ENCODE measurements around the gene KCNMA1.
A peak's percentile ranks its signal among the peaks of the same experiment; 100 is the strongest.

Gene KCNMA1

DNA sequence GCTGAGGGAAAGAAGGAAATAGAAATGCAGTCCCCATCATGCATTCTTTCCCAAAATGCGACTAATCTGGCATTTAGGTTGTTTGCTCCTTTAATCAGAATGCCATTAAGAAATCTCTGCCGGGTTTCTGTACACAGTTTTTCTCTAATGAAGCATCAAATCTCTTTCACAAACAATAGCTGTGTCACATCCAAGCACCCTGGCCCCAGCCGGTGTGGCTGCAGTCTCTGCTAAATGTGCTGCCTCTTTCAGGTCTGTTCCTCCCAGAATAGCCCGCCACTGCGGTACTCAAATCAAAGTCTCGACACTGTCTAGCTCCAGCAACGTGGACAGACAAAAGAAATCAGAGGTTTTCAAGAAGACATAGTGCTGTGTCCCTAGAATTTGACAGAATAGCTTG, 343.8 kb downstream of the KCNMA1 start:
- no peak for DNase-seq (ENCODE audit: low read depth)
- H3K4me3 ChIP-seq (ENCODE audit: low read depth, low read length) = no peak overlapping the region
- TF ChIP-seq, protein P1, sequence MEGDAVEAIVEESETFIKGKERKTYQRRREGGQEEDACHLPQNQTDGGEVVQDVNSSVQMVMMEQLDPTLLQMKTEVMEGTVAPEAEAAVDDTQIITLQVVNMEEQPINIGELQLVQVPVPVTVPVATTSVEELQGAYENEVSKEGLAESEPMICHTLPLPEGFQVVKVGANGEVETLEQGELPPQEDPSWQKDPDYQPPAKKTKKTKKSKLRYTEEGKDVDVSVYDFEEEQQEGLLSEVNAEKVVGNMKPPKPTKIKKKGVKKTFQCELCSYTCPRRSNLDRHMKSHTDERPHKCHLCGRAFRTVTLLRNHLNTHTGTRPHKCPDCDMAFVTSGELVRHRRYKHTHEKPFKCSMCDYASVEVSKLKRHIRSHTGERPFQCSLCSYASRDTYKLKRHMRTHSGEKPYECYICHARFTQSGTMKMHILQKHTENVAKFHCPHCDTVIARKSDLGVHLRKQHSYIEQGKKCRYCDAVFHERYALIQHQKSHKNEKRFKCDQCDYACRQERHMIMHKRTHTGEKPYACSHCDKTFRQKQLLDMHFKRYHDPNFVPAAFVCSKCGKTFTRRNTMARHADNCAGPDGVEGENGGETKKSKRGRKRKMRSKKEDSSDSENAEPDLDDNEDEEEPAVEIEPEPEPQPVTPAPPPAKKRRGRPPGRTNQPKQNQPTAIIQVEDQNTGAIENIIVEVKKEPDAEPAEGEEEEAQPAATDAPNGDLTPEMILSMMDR (IDR thresholded peaks at IDR 0.05; ENCODE audit: control insufficient read depth, extremely low read depth, insufficient read depth) = no peak

DNA sequence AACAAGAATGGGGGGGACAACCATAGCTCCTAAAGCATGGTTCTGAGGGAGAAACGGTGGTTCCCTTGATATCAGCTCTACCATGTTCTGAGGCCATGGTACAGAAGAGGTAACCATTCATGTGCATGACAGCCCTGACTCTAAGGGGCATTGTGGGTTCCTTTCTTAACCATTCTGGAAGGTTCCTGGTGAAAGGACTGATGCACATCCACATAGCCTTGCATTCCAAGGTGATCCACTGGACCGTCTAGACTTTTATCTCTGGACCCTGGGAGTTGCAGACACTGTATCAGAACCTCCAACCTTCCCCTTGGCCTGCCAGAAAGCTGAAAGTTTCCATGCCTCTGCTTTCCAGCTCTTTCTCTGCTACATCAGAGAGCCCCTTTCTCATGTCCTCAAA, 344.3 kb downstream of the KCNMA1 start:
- H3K4me3 ChIP-seq (ENCODE audit: low read depth, low read length) = no peak overlapping the region
- DNase-seq (ENCODE audit: low read depth) = no peak
- TF ChIP-seq, protein P1 (IDR thresholded peaks at IDR 0.05; ENCODE audit: control insufficient read depth, extremely low read depth, insufficient read depth) = no peak

DNA sequence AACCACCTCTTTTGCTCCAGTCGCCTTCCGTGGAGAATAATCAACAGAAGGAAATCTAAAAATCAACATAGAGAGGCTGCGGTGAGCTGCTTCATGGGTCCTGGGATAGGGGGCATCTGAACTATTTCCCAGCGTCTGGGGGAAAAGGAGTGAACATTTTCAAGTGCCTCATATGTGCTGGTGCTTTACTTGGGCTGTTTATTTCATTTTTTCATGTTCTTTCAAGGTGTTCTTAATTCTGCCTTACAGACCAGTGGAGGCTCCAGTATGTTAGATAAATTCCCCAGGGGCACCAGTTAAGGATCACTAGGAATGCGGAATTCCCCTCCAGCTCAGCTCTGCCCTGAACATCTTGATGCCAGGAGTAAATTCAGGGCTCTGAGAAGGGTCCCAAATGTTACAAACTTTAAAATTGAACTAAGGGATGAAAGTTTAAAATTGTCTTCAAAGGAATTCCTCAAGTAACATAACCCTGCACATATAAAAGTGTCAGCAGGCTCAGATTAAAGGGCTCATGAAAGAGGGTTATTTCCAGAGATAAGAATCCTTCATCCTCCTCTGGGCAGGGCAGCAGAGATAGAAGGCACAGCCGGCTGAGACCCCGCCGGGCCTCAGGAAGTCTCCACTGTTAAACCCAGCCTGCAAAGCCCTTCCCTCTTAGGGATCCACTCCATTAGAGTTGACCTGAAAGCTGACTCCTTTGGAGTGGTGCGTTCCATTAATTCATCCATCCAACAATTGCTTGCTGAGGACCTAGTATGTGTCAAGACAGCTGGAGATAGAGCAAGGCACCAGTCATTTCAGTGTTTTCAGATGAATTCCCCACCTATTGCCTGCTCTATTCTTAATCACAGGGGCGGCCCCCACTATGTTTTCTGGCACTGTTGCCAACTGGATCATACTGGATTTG, 345.8 kb downstream of the KCNMA1 start:
- no peak for DNase-seq (ENCODE audit: low read depth)
- TF ChIP-seq, protein P1 (IDR thresholded peaks at IDR 0.05; ENCODE audit: control insufficient read depth, extremely low read depth, insufficient read depth) = no peak
- H3K4me3 ChIP-seq (ENCODE audit: low read depth, low read length) = no peak overlapping the region

DNA sequence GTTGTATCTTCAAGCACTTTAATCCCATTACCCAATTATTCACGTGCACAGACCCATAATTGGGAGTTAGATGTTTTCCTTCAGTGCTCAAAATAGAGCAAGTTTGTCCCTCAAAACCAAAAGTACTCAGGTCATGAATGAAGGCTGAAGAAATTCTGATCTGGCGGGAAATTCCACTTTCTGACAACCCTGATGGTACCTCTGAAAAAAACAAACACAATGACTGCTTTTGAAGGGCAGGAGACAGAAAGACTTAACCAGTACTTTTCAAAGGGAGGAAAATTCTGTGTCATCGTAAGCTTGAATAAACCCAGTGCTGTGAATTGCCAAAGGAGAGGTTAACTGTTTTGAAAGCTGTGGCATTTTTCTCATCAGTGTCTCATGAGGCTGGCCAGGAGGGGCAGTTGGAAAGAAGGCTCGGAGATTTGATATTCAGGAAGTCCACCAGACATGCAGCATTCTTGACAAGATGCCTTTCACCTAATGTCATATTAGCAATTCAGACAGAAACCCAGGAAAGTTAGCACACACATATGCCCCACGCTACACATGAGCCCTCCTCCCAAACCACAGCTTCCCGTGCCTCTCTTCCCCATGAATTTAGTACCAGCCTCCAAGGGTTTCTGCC, 347.0 kb downstream of the KCNMA1 start:
- DNase-seq (ENCODE audit: low read depth) = no peak
- TF ChIP-seq, protein P1 (IDR thresholded peaks at IDR 0.05; ENCODE audit: control insufficient read depth, extremely low read depth, insufficient read depth) = no peak
- no peak overlapping the region for H3K4me3 ChIP-seq (ENCODE audit: low read depth, low read length)

DNA sequence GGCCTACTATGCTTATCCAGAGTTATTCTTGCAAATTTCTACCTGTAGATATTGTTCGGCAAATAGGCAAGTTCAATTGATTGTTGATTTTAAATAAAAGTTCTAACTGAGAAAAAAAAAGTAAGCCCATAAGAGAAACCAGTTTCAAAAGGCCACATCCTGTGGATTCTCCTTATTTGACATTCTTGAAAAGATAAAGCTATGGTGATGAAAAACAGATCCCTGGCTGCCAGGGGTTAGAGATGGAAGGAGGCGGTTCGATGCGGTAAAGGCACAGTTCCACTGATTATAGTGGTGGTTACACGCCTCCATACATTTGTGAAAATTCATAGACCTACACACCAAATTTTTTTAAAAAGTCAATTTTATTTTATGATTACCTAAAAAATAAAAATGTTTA, 347.8 kb downstream of the KCNMA1 start:
- H3K4me3 ChIP-seq (ENCODE audit: low read depth, low read length) = no peak overlapping the region
- DNase-seq (ENCODE audit: low read depth) = no peak
- TF ChIP-seq, protein P1 (IDR thresholded peaks at IDR 0.05; ENCODE audit: control insufficient read depth, extremely low read depth, insufficient read depth) = no peak

DNA sequence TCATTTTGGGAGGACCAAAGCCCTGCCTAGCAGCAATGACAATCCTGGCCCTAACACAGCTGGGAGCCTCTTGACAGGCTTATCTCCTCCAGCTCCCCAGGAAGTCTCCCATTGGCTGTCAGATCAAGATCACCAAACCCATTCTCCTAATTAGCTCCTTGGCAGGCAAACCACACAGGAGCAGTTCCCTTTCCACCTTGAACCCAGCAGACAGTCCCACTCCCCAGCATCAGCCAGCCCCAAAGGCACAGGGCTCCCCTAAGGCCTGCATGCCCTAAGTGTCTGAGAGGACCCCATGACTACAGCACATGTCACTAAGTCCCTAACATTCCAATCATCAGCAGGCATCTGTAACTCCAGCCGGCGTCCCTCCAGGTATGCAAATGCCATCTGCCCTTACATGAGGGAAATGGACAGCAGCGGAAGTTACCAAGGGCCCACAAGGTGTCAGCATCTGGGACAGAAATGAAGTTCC, 348.5 kb downstream of the KCNMA1 start:
- no peak for DNase-seq (ENCODE audit: low read depth)
- TF ChIP-seq, protein P1 (IDR thresholded peaks at IDR 0.05; ENCODE audit: control insufficient read depth, extremely low read depth, insufficient read depth) = peak; percentile 22; the same call in 1 of the 2 replicates
- no peak overlapping the region for H3K4me3 ChIP-seq (ENCODE audit: low read depth, low read length)

Measured in LNCaP clone FGC (cell line).